Ovary (tissue), 9 donors: ENCODE data around the gene LMF1. TPM values are rescaled to one million over a fixed set of nuclear protein-coding genes. Genes with fewer than 3 reads are reported as not detected.
"Not testable (repeated sequence)": the region's sequence is repeated elsewhere in the genome, so short reads cannot be mapped to it uniquely, and the experiment has no call there.

Experiments used
- DNase-seq, 5 donors: peaks; one replicate each; pipeline ENCODE4 v3.0.0-alpha.2; 2019 to 2020
- H3K27ac ChIP-seq, 2 donors: fragments of 200-600 bp; one replicate each; pipeline versions ENCODE4 v1.5.1 to v1.8.0; 2019 to 2022
- H3K27me3 ChIP-seq: fragments of 200-600 bp; one replicate; pipeline ENCODE4 v1.8.0; 2022
- H3K36me3 ChIP-seq: fragments of 200-600 bp; sonication (generic); one replicate; pipeline ENCODE4 v1.5.1; 2019
- H3K4me1 ChIP-seq: one replicate; pipeline ENCODE4 v1.8.1; 2013; ENCODE audit warnings: mild to moderate bottlenecking, moderate library complexity; ENCODE audit not compliant: insufficient read depth
- H3K4me3 ChIP-seq: fragments of 200-600 bp; sonication (generic); one replicate; pipeline ENCODE4 v1.5.1; 2017
- H3K9me3 ChIP-seq, 2 donors: fragments of 200-600 bp in 1 of 2; sonication (generic) in 1 of 2; one replicate each; pipeline versions ENCODE4 v1.5.1 to v1.8.1; 2013 to 2019; ENCODE audit warnings: mild to moderate bottlenecking in 1 of 2, moderate library complexity in 1 of 2
- EP300 ChIP-seq: sonication (generic); formaldehyde crosslinking; IDR thresholded peaks from one replicate; pipeline ENCODE4 v1.6.1; 2017; ENCODE audit warnings: antibody characterized with exemption
- POLR2A ChIP-seq: fragments of 450-650 bp; IDR thresholded peaks from one replicate; pipeline ENCODE4 v1.6.1; 2017; ENCODE audit warnings: antibody characterized with exemption, mild to moderate bottlenecking, moderate library complexity
- WGBS, 3 donors: extraction: QIAGEN DNeasy Blood & Tissue Kit in 1 of 3; methylation state at CpG; one replicate each; pipeline versions ENCODE4 v1.1.5 to v1.1.7; 2013 to 2017; 5-methylcytosine and 5-hydroxymethylcytosine counted together
- intact Hi-C, 4 donors: fragments of 100-400 bp; cut with DNase I; formaldehyde crosslinking; loops; one replicate each; pipeline versions ENCODE4 v1.11.0 to v1.15.1; 2022 to 2023
- polyA plus RNA-seq, 2 donors: library from polyadenylated mRNA; stranded (reverse); fragments of 200-250 nt in 1 of 2; fragments of 350-450 nt in 1 of 2; fragmentation: Illumina TruSeq in 1 of 2; extraction: RNeasy Lipid Tissue Mini Kit (QIAGEN cat#74804) in 1 of 2; gene quantifications; one replicate each; pipeline ENCODE4 v1.2.3, GENCODE V29; 2013 to 2014
- total RNA-seq, 7 donors: library from RNA; depleted of rRNA in 2 of 7; stranded (reverse); fragments of >200 nt in 2 of 7; fragmentation: NEBNext Ultra II Directional in 3 of 7; extraction: Animal tissue kit (Norgen Biotek cat#: 25700) in 3 of 7; gene quantifications; one replicate each; pipeline versions ENCODE4 v1.1.0 to v1.2.4, GENCODE V29; 2016 to 2023
- TF ChIP-seq, protein P1 (sequence below), 3 donors: fragments of 450-650 bp in 2 of 3; fragments of 200-600 bp in 1 of 3; IDR thresholded peaks; one replicate each; pipeline versions ENCODE4 v1.5.1 to v1.8.0; 2016 to 2022; ENCODE audit warnings: antibody characterized with exemption in 3 of 3, mild to moderate bottlenecking in 1 of 3
- donor health status: DM: no; HTN: no; CAD: no; lungs with moderate emphysema.
- donor health status: DM: no; HTN: no; CAD: no.
- donor health status: Bipolar disorder and iron deficiency.
- donor health status: DM: yes; HTN: yes; CAD: no.
- donor health status: DM: no; HTN: no; CAD: no.
- donor health status: DM: yes; HTN: yes; CAD: no.

The LMF1 gene
- total and polyA plus RNA-seq, 9 donors, result 7.8 to 31.9 (median 23.6) TPM

DNA sequence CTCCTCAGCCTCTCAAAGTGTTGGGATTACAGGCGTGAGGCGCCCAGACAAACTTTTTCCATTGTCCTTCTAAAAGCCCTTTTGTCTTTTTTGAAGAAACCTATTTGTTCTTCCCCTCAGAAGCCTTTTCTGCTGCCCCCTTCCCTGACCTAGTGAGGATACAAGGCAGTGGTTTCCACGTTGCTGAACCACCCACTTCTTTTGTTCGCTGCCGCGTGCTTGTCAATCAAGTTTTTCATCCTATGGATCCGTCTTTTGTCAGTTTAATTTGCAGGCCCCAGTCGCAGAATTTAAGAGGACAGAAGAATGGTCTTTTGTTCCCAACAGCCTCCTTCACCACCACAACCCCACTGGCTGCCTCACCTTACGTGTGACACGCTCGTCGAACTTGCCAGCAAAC is 150.0 kb downstream of the LMF1 start:
- TF ChIP-seq, protein P1, sequence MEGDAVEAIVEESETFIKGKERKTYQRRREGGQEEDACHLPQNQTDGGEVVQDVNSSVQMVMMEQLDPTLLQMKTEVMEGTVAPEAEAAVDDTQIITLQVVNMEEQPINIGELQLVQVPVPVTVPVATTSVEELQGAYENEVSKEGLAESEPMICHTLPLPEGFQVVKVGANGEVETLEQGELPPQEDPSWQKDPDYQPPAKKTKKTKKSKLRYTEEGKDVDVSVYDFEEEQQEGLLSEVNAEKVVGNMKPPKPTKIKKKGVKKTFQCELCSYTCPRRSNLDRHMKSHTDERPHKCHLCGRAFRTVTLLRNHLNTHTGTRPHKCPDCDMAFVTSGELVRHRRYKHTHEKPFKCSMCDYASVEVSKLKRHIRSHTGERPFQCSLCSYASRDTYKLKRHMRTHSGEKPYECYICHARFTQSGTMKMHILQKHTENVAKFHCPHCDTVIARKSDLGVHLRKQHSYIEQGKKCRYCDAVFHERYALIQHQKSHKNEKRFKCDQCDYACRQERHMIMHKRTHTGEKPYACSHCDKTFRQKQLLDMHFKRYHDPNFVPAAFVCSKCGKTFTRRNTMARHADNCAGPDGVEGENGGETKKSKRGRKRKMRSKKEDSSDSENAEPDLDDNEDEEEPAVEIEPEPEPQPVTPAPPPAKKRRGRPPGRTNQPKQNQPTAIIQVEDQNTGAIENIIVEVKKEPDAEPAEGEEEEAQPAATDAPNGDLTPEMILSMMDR (IDR thresholded peaks at IDR 0.05), result no peak
- TF ChIP-seq POLR2A (no peak), EP300 (no peak)
- H3K27ac ChIP-seq, result no peak overlapping the region
- no peaks in the 10 kb centered on the region for H3K36me3 ChIP-seq
- H3K9me3 ChIP-seq, result no peaks in the 10 kb centered on the region
- peaks cover 4% of the 10 kb centered on the region for H3K27me3 ChIP-seq
- H3K4me1 ChIP-seq, result peaks cover 10% of the 10 kb centered on the region
- DNase-seq, result no peak
- no peak overlapping the region for H3K4me3 ChIP-seq
- intact Hi-C loops, result no loop called here
- WGBS, 3 donors, result 83 to 84% (median 83%) methylated on average over 12 of the region's 12 CpGs

- H3K27ac ChIP-seq, DNase-seq, intact Hi-C loops, H3K4me3 ChIP-seq, H3K27me3 ChIP-seq, H3K9me3 ChIP-seq, H3K4me1 ChIP-seq, H3K36me3 ChIP-seq: not testable (repeated sequence)
- WGBS, 3 donors, result 69 to 80% (median 78%) methylated on average over 10 of the region's 10 CpGs
Observed at GRCh38 chr16:820044-820408, 150.8 kb downstream of the LMF1 start.

DNA sequence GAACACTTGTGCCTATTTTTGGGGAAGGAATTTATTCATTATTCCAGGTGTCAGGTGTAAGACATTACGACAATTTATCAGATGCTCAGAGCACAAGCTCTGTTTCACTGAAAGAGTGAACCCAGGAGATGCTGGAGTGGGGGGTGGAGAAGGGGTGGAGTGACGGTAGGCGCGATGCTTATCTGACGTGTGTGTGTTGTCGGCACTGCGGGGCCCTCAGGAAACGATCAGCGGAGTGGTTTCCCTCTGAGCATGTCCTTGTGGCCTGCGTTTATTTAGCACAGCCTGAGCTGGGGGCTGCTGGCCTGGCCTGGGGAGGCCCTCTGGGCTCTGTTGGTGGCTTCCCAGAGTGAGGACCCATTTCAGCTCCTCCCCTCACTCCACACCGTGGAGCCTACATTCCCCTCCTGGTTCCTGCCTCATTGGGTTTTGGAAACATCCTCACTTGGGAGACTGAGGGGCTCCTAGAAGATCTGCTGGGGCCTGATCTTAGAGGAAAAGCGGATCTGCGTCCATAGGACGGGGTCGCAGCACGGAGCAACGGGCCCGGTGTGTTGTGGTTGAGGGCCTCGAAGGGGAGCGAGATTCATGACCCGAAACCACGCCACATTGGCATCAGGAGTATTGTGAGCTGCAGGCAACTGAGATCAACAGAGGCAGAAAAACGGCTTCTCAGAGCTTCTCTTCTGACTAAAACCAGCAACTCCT is 151.3 kb downstream of the LMF1 start:
- Histone ChIP-seq H3K9me3 (no peaks in the 10 kb centered on the region), H3K36me3 (no peaks in the 10 kb centered on the region), H3K4me3 (no peak overlapping the region), H3K4me1 (peaks cover under 1% of the 10 kb centered on the region), H3K27me3 (peaks cover 4% of the 10 kb centered on the region), H3K27ac (no peak overlapping the region)
- intact Hi-C loops, result loop anchor here in 3 of 4 donors (5.0 to 10.0 kb wide), 3 partner anchors 235 to 713 kb away; partner anchors contain the start of genes C1QTNF8 (in 1 of the 3) and TMEM204 (in 1 of the 3)
- WGBS, 3 donors, result 68 to 75% (median 69%) methylated on average over 23 of the region's 23 CpGs
- DNase-seq, result no peak
- TF ChIP-seq EP300 (no peak), POLR2A (no peak)
- TF ChIP-seq, protein P1 (IDR thresholded peaks at IDR 0.05), result no peak

GRCh38 chr16:818592-818991 is 152.2 kb downstream of the LMF1 start:
- TF ChIP-seq POLR2A (no peak), EP300 (no peak)
- TF ChIP-seq, protein P1 (IDR thresholded peaks at IDR 0.05), result no peak
- DNase-seq, result no peak
- Histone ChIP-seq H3K4me3 (no peak overlapping the region), H3K9me3 (no peaks in the 10 kb centered on the region), H3K36me3 (no peaks in the 10 kb centered on the region), H3K4me1 (no peaks in the 10 kb centered on the region), H3K27ac (no peak overlapping the region), H3K27me3 (peaks cover 4% of the 10 kb centered on the region)
- intact Hi-C loops, result loop anchor here in 3 of 4 donors (5.0 to 10.0 kb wide), 3 partner anchors 236 to 714 kb away; partner anchors contain the start of genes C1QTNF8 (in 1 of the 3) and TMEM204 (in 1 of the 3)
- WGBS, 3 donors, result 64 to 80% (median 71%) methylated on average over 2 of the region's 2 CpGs

GRCh38 chr16:818132-818531 is 152.7 kb downstream of the LMF1 start:
- Histone ChIP-seq H3K27me3 (peaks cover 4% of the 10 kb centered on the region), H3K27ac (no peak overlapping the region), H3K36me3 (no peaks in the 10 kb centered on the region), H3K9me3 (no peaks in the 10 kb centered on the region), H3K4me3 (no peak overlapping the region), H3K4me1 (peaks cover 2% of the 10 kb centered on the region)
- TF ChIP-seq, protein P1 (IDR thresholded peaks at IDR 0.05), result no peak
- TF ChIP-seq EP300 (no peak), POLR2A (no peak)
- intact Hi-C loops, result loop anchor here in 3 of 4 donors (5.0 to 10.0 kb wide), 3 partner anchors 237 to 714 kb away; partner anchors contain the start of genes C1QTNF8 (in 1 of the 3) and TMEM204 (in 1 of the 3)
- no peak for DNase-seq
- WGBS, 3 donors, result 71 to 83% (median 76%) methylated on average over 8 of the region's 8 CpGs
